ENCODE data around the gene TMEM100. TPM values are rescaled to one million over a fixed set of nuclear protein-coding genes. Genes with fewer than 3 reads are reported as not detected.

TMEM100 gene
- total RNA-seq, 2 experiments from 2014 or later = not detected

- Mint-ChIP-seq H3K27ac (no peak overlapping the region), H3K36me3 (ENCODE audit: low read depth) (no peaks in the 10 kb centered on the region), H3K4me1 (peaks cover 5% of the 10 kb centered on the region), H3K9me3 (no peaks in the 10 kb centered on the region), H3K4me3 (no peak overlapping the region), H3K27me3 (no peaks in the 10 kb centered on the region)
- POLR2A ChIA-PET = no interaction called here
- CTCF ChIA-PET = no interaction called here
- no peak for DNase-seq
These were observed 34.0 kb upstream of the TMEM100 start for GRCh38 chr17:55756689-55757088.

GRCh38 chr17:55751720-55752250 lies 29.1 kb upstream of the TMEM100 start:
- POLR2A ChIA-PET = no interaction called here
- peak overlapping the region; percentile 33 for H3K27ac Mint-ChIP-seq
- CTCF ChIA-PET = interaction anchor here (0.8 to 2.9 kb wide), 4 partner anchors 9 to 17 kb away, joined by 3 to 30 read pairs (median 4); no protein-coding TSS in a partner anchor

GRCh38 chr17:55750750-55751657 lies 28.3 kb upstream of the TMEM100 start, which contains the start of gene PCTP:
PCTP (plus strand) TSS chr17:55751051; CDS start chr17:55751104, 53 bp downstream.
- POLR2A ChIA-PET = interaction anchor here (1.0 kb wide), 1 partner anchor 19 kb away, joined by 3 read pairs; no protein-coding TSS in a partner anchor

More at GRCh38 chr17:55751720-55752250, 29.1 kb upstream of the TMEM100 start:
- Mint-ChIP-seq H3K4me3 (peak overlapping the region; percentile 76), H3K9me3 (no peaks in the 10 kb centered on the region), H3K4me1 (peaks cover 15% of the 10 kb centered on the region), H3K36me3 (ENCODE audit: low read depth) (no peaks in the 10 kb centered on the region), H3K27me3 (peaks cover 27% of the 10 kb centered on the region)
- no peak for DNase-seq

GRCh38 chr17:55749985-55750384 lies 27.3 kb upstream of the TMEM100 start:
- CTCF ChIA-PET = interaction anchor here (1.2 to 2.9 kb wide), 3 partner anchors 10 to 32 kb away, joined by 3 to 30 read pairs (median 4); no protein-coding TSS in a partner anchor
- POLR2A ChIA-PET = interaction anchor here (1.0 kb wide), 1 partner anchor 20 kb away, joined by 3 read pairs; no protein-coding TSS in a partner anchor
- no peak for DNase-seq
- Mint-ChIP-seq H3K4me1 (peaks cover 15% of the 10 kb centered on the region), H3K27me3 (peaks cover 39% of the 10 kb centered on the region), H3K4me3 (peak overlapping the region; percentile 76), H3K9me3 (no peaks in the 10 kb centered on the region), H3K27ac (no peak overlapping the region), H3K36me3 (ENCODE audit: low read depth) (no peaks in the 10 kb centered on the region)

More at GRCh38 chr17:55750750-55751657, 28.3 kb upstream of the TMEM100 start, which contains the start of gene PCTP:
- peak; percentile 90 for DNase-seq
- H3K27ac Mint-ChIP-seq = peak within 1 kb of the TSS; percentile 33
- H3K9me3 Mint-ChIP-seq = no peaks in the 10 kb centered on the region
- H3K36me3 Mint-ChIP-seq (ENCODE audit: low read depth) = no peaks in the 10 kb centered on the region
- CTCF ChIA-PET = interaction anchor here (0.7 to 2.9 kb wide), 4 partner anchors 10 to 15 kb away, joined by 3 to 30 read pairs (median 4); no protein-coding TSS in a partner anchor
- H3K4me1 Mint-ChIP-seq = peaks cover 15% of the 10 kb centered on the region
- H3K27me3 Mint-ChIP-seq = peaks cover 32% of the 10 kb centered on the region
- peak within 1 kb of the TSS; percentile 76 for H3K4me3 Mint-ChIP-seq

- H3K4me3 Mint-ChIP-seq = no peak overlapping the region
- H3K27ac Mint-ChIP-seq = no peak overlapping the region
- DNase-seq = no peak
- H3K4me1 Mint-ChIP-seq = peaks cover 15% of the 10 kb centered on the region
- H3K9me3 Mint-ChIP-seq = no peaks in the 10 kb centered on the region
- H3K36me3 Mint-ChIP-seq (ENCODE audit: low read depth) = no peaks in the 10 kb centered on the region
- CTCF ChIA-PET = interaction anchor here (1.2 to 2.9 kb wide), 2 partner anchors 12 to 30 kb away, joined by 3 to 30 read pairs; no protein-coding TSS in a partner anchor
- peaks cover 45% of the 10 kb centered on the region for H3K27me3 Mint-ChIP-seq
- POLR2A ChIA-PET = no interaction called here
These were observed 26.2 kb upstream of the TMEM100 start for GRCh38 chr17:55748841-55749240.

- no peak for DNase-seq
- H3K27me3 Mint-ChIP-seq = peaks cover 52% of the 10 kb centered on the region
- no peak overlapping the region for H3K4me3 Mint-ChIP-seq
- no peaks in the 10 kb centered on the region for H3K9me3 Mint-ChIP-seq
- ChIA-PET CTCF (no interaction called here), POLR2A (no interaction called here)
- H3K4me1 Mint-ChIP-seq = peaks cover 13% of the 10 kb centered on the region
- H3K36me3 Mint-ChIP-seq (ENCODE audit: low read depth) = no peaks in the 10 kb centered on the region
- no peak overlapping the region for H3K27ac Mint-ChIP-seq
These were observed 24.5 kb upstream of the TMEM100 start for GRCh38 chr17:55747209-55747608.

GRCh38 chr17:55746466-55746865 lies 23.8 kb upstream of the TMEM100 start:
- ChIA-PET POLR2A (no interaction called here), CTCF (no interaction called here)
- Mint-ChIP-seq H3K36me3 (ENCODE audit: low read depth) (no peaks in the 10 kb centered on the region), H3K27ac (no peak overlapping the region), H3K9me3 (no peaks in the 10 kb centered on the region), H3K4me1 (peaks cover 9% of the 10 kb centered on the region), H3K4me3 (no peak overlapping the region), H3K27me3 (peaks cover 52% of the 10 kb centered on the region)
- DNase-seq = no peak

- CTCF ChIA-PET = no interaction called here
- peaks cover under 1% of the 10 kb centered on the region for H3K4me1 Mint-ChIP-seq
- no peak overlapping the region for H3K27ac Mint-ChIP-seq
- no peak for DNase-seq
- H3K36me3 Mint-ChIP-seq (ENCODE audit: low read depth) = no peaks in the 10 kb centered on the region
- POLR2A ChIA-PET = no interaction called here
- no peaks in the 10 kb centered on the region for H3K9me3 Mint-ChIP-seq
- H3K27me3 Mint-ChIP-seq = peaks cover 56% of the 10 kb centered on the region
- H3K4me3 Mint-ChIP-seq = no peak overlapping the region
These were observed 22.6 kb upstream of the TMEM100 start for GRCh38 chr17:55745258-55745657.

- H3K4me1 Mint-ChIP-seq = no peaks in the 10 kb centered on the region
- H3K36me3 Mint-ChIP-seq (ENCODE audit: low read depth) = no peaks in the 10 kb centered on the region
- H3K27me3 Mint-ChIP-seq = peaks cover 46% of the 10 kb centered on the region
- no peak overlapping the region for H3K27ac Mint-ChIP-seq
- POLR2A ChIA-PET = no interaction called here
- CTCF ChIA-PET = no interaction called here
- DNase-seq = no peak
- no peaks in the 10 kb centered on the region for H3K9me3 Mint-ChIP-seq
- H3K4me3 Mint-ChIP-seq = no peak overlapping the region
These were observed 20.5 kb upstream of the TMEM100 start for GRCh38 chr17:55743103-55743679.

GRCh38 chr17:55742272-55743102 lies 19.8 kb upstream of the TMEM100 start:
- no peaks in the 10 kb centered on the region for H3K4me1 Mint-ChIP-seq
- POLR2A ChIA-PET = no interaction called here
- CTCF ChIA-PET = no interaction called here

GRCh38 chr17:55741356-55741700 lies 18.7 kb upstream of the TMEM100 start:
- Mint-ChIP-seq H3K27ac (no peak overlapping the region), H3K4me3 (no peak overlapping the region), H3K27me3 (peaks cover 41% of the 10 kb centered on the region), H3K4me1 (no peaks in the 10 kb centered on the region), H3K9me3 (no peaks in the 10 kb centered on the region), H3K36me3 (ENCODE audit: low read depth) (no peaks in the 10 kb centered on the region)
- ChIA-PET CTCF (no interaction called here), POLR2A (no interaction called here)
- DNase-seq = no peak

More at GRCh38 chr17:55742272-55743102, 19.8 kb upstream of the TMEM100 start:
- Mint-ChIP-seq H3K27ac (no peak overlapping the region), H3K9me3 (no peaks in the 10 kb centered on the region), H3K4me3 (no peak overlapping the region), H3K36me3 (ENCODE audit: low read depth) (no peaks in the 10 kb centered on the region), H3K27me3 (peaks cover 47% of the 10 kb centered on the region)
- DNase-seq = no peak

- ChIA-PET CTCF (interaction anchor here (1.6 to 1.8 kb wide), 2 partner anchors 10 to 139 kb away, joined by 3 to 4 read pairs; partner anchors contain the start of gene PCTP), POLR2A (no interaction called here)
- Mint-ChIP-seq H3K27me3 (peaks cover 37% of the 10 kb centered on the region), H3K4me3 (no peak overlapping the region), H3K27ac (no peak overlapping the region), H3K4me1 (peaks cover 2% of the 10 kb centered on the region), H3K9me3 (no peaks in the 10 kb centered on the region), H3K36me3 (ENCODE audit: low read depth) (no peaks in the 10 kb centered on the region)
- no peak for DNase-seq
These were observed 18.1 kb upstream of the TMEM100 start for GRCh38 chr17:55740511-55741355.

All from activated CD4-positive, alpha-beta memory T cell treated with anti-CD3 and anti-CD28 coated beads, Interleukin-2, amount 10 ng/mL, durations not matched to agents 7 days and 5 days (primary cell).